ENCODE data around the gene NTRK2. TPM values are rescaled to one million over a fixed set of nuclear protein-coding genes. Genes with fewer than 3 reads are reported as not detected.

Gene NTRK2
- total and polyA plus RNA-seq, 10 of the 15 experiments (the other 5 are each of a cell fraction or from before 2014, with no cell fraction given): 0.42 to 4.6 (median 0.65) TPM

DNA sequence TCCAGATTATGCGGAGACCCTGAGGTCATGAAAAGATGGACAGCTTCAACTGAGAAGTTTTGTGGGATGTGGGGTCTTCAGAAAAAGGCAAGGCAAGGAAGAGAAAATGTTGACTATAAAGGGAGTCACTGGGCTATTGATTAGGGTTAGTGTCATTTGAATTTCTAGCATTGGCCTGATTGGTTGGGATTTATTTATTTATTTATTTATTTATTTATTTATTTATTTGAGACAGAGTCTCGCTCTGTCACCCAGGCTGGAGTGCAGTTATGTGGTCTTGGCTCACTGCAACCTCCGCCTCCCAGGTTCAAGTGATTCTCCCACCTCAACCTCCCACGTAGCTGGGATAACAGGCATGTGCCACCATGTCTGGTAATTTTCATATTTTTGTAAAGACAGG lies 279.7 kb downstream of the NTRK2 start:
- ChIA-PET SMC1A (ENCODE audit: uncharacterized antibody, unreplicated experiment) (interaction anchor here (4.8 kb wide), 1 partner anchor 251 kb away, joined by 29 read pairs; no protein-coding TSS in a partner anchor), CTCF (interaction anchor here (0.6 to 2.6 kb wide), 4 partner anchors 18 to 552 kb away, joined by 3 to 9 read pairs (median 4); no protein-coding TSS in a partner anchor), RAD21 (ENCODE audit: unreplicated experiment) (no interaction called here), POLR2A (no interaction called here)
- Histone ChIP-seq H3K79me2 (ENCODE audit: control insufficient read depth, insufficient read depth, low read length) (no peaks in the 10 kb centered on the region), H3K4me2 (ENCODE audit: control insufficient read depth, insufficient read depth) (no peak overlapping the region), H3K27me3 (replicated peaks in 1 of 2; ENCODE audit: control insufficient read depth in 2 of 2, insufficient read depth in 2 of 2, low read length in 1 of 2) (no peaks in the 10 kb centered on the region; a peak in 1 of 4 replicates), H4K20me1 (ENCODE audit: control insufficient read depth, insufficient read depth) (no peaks in the 10 kb centered on the region), H3K9ac (ENCODE audit: control insufficient read depth, insufficient read depth, low read length) (no peak overlapping the region), H3K27ac (ENCODE audit: control insufficient read depth, insufficient read depth) (no peak overlapping the region), H3K4me1 (ENCODE audit: control insufficient read depth, insufficient read depth, low read length) (no peaks in the 10 kb centered on the region), H3K9me3 (replicated peaks; ENCODE audit: control insufficient read depth, insufficient read depth, low read length) (no peaks in the 10 kb centered on the region; the same call in 2 of the 3 replicates), H2AFZ (ENCODE audit: control insufficient read depth, low read depth, low read length) (no peak overlapping the region), H3K36me3 (ENCODE audit: control insufficient read depth in 2 of 2, insufficient read depth in 2 of 2, low read length in 1 of 2) (no peaks in the 10 kb centered on the region), H3K4me3 (no peak overlapping the region)
- in situ Hi-C loops (cut with MboI) (loop anchor here (10.0 kb wide), 1 partner anchor 274 kb away; no protein-coding TSS in a partner anchor), intact Hi-C loops (cut with micrococcal nuclease; ENCODE audit: unreplicated experiment) (no loop called here)
- no TSS peak for BruUV-seq (replicated peaks)
- ATAC-seq (no peak), DNase-seq (ENCODE audit: low read depth, low spot score) (no peak), FAIRE-seq (no peak)
- WGBS (ENCODE audit: insufficient coverage, insufficient replicate concordance, low lambda C conversion rate, missing lambda C conversion rate): 19% methylated on average over 4 of the region's 4 CpGs
- TF ChIP-seq NR2C2 (IDR thresholded peaks at IDR 0.05; ENCODE audit: borderline replicate concordance, control insufficient read depth, insufficient read length, low read depth) (no peak), RELA (IDR thresholded peaks at IDR 0.05; ENCODE audit: borderline replicate concordance, partially characterized antibody) (no peak), HDAC2 (IDR thresholded peaks at IDR 0.05) (no peak), CREM (IDR thresholded peaks at IDR 0.05; ENCODE audit: low read depth) (no peak), RUNX3 (IDR thresholded peaks at IDR 0.05; ENCODE audit: low read length) (no peak), POU2F2 (IDR thresholded peaks at IDR 0.05; ENCODE audit: borderline replicate concordance, low read depth, low read length) (no peak), POLR2A (IDR thresholded peaks at IDR 0.05; ENCODE audit: low read depth, low read length) (no peak), EP300 (IDR thresholded peaks at IDR 0.05; ENCODE audit: borderline replicate concordance in 1 of 2, control insufficient read depth in 1 of 2, low read depth in 2 of 2, low read length in 2 of 2) (no peak), MTA2 (IDR thresholded peaks at IDR 0.05; ENCODE audit: low read depth) (no peak), JUND (IDR thresholded peaks at IDR 0.05; ENCODE audit: low read depth, low read length) (no peak), ETV6 (conservative IDR thresholded peaks at IDR 0.05 in 1 of 2, IDR thresholded peaks at IDR 0.05 in 1 of 2; ENCODE audit: borderline replicate concordance in 1 of 2, low read depth in 1 of 2) (no peak)
- TF ChIP-seq, protein P1, sequence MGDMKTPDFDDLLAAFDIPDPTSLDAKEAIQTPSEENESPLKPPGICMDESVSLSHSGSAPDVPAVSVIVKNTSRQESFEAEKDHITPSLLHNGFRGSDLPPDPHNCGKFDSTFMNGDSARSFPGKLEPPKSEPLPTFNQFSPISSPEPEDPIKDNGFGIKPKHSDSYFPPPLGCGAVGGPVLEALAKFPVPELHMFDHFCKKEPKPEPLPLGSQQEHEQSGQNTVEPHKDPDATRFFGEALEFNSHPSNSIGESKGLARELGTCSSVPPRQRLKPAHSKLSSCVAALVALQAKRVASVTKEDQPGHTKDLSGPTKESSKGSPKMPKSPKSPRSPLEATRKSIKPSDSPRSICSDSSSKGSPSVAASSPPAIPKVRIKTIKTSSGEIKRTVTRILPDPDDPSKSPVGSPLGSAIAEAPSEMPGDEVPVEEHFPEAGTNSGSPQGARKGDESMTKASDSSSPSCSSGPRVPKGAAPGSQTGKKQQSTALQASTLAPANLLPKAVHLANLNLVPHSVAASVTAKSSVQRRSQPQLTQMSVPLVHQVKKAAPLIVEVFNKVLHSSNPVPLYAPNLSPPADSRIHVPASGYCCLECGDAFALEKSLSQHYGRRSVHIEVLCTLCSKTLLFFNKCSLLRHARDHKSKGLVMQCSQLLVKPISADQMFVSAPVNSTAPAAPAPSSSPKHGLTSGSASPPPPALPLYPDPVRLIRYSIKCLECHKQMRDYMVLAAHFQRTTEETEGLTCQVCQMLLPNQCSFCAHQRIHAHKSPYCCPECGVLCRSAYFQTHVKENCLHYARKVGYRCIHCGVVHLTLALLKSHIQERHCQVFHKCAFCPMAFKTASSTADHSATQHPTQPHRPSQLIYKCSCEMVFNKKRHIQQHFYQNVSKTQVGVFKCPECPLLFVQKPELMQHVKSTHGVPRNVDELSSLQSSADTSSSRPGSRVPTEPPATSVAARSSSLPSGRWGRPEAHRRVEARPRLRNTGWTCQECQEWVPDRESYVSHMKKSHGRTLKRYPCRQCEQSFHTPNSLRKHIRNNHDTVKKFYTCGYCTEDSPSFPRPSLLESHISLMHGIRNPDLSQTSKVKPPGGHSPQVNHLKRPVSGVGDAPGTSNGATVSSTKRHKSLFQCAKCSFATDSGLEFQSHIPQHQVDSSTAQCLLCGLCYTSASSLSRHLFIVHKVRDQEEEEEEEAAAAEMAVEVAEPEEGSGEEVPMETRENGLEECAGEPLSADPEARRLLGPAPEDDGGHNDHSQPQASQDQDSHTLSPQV (IDR thresholded peaks at IDR 0.05): no peak
- TF ChIP-seq, protein P2, sequence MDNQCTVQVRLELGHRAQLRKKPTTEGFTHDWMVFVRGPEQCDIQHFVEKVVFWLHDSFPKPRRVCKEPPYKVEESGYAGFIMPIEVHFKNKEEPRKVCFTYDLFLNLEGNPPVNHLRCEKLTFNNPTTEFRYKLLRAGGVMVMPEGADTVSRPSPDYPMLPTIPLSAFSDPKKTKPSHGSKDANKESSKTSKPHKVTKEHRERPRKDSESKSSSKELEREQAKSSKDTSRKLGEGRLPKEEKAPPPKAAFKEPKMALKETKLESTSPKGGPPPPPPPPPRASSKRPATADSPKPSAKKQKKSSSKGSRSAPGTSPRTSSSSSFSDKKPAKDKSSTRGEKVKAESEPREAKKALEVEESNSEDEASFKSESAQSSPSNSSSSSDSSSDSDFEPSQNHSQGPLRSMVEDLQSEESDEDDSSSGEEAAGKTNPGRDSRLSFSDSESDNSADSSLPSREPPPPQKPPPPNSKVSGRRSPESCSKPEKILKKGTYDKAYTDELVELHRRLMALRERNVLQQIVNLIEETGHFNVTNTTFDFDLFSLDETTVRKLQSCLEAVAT (IDR thresholded peaks at IDR 0.05): no peak
